ENCODE data around the gene MPO. TPM values are rescaled to one million over a fixed set of nuclear protein-coding genes. Genes with fewer than 3 reads are reported as not detected.
A peak's percentile ranks its signal among the peaks of the same experiment; 100 is the strongest.

MPO gene
- total and polyA plus RNA-seq, 12 donors: 0.07 to 2.5 (median 0.18) TPM; not detected in 2

GRCh38 chr17:58233543-58233942 lies 47.2 kb downstream of the MPO start:
- peaks cover 0 to 19% (median 0%) of the 10 kb centered on the region in 9 donors for H3K4me1 ChIP-seq
- TF ChIP-seq CTCF (IDR thresholded peaks at IDR 0.05): no peak
- no peak overlapping the region for H3K4me3 ChIP-seq
- WGBS, 2 donors: 78 to 79% methylated on average over 3 of the region's 3 CpGs
- no peaks in the 10 kb centered on the region for H3K9me3 ChIP-seq
- no peaks in the 10 kb centered on the region for H3K36me3 ChIP-seq
- ATAC-seq (peak in 1 of 8 donors; percentile 34), DNase-seq (no peak)
- no peak overlapping the region for H3K27ac ChIP-seq
- peaks cover 0 to 80% (median 58%) of the 10 kb centered on the region in 7 donors for H3K27me3 ChIP-seq
- intact Hi-C loops (cut with DNase I): loop anchor here in 1 of 10 donors (10.0 kb wide), 1 partner anchor 61 kb away; no protein-coding TSS in a partner anchor

GRCh38 chr17:58232707-58233156 lies 48.0 kb downstream of the MPO start:
- no peak for TF ChIP-seq CTCF (IDR thresholded peaks at IDR 0.05)
- intact Hi-C loops (cut with DNase I): loop anchor here in 1 of 10 donors (10.0 kb wide), 1 partner anchor 62 kb away; no protein-coding TSS in a partner anchor
- peak overlapping the region in 1 of 10 donors; percentile 4 for H3K4me3 ChIP-seq
- peaks cover 0 to 19% (median 0%) of the 10 kb centered on the region in 9 donors for H3K4me1 ChIP-seq
- H3K27ac ChIP-seq: peak overlapping the region in 1 of 10 donors; percentile 24
- no peaks in the 10 kb centered on the region for H3K36me3 ChIP-seq
- no peaks in the 10 kb centered on the region for H3K9me3 ChIP-seq
- WGBS, 2 donors: 30 to 33% methylated on average over 12 of the region's 12 CpGs
- peaks cover 0 to 82% (median 55%) of the 10 kb centered on the region in 7 donors for H3K27me3 ChIP-seq
- no peak for DNase-seq
- peak in 5 of 8 donors; percentile 24 to 69 (median 51) for ATAC-seq

- Histone ChIP-seq H3K27me3 (peaks cover 0 to 88% (median 55%) of the 10 kb centered on the region in 7 donors), H3K4me3 (no peak overlapping the region), H3K9me3 (no peaks in the 10 kb centered on the region), H3K36me3 (no peaks in the 10 kb centered on the region), H3K27ac (no peak overlapping the region), H3K4me1 (peaks cover 0 to 19% (median 0%) of the 10 kb centered on the region in 9 donors)
- ATAC-seq (no peak), DNase-seq (no peak)
- intact Hi-C loops (cut with DNase I): loop anchor here in 1 of 10 donors (10.0 kb wide), 1 partner anchor 63 kb away; no protein-coding TSS in a partner anchor
- TF ChIP-seq CTCF (IDR thresholded peaks at IDR 0.05): no peak
- WGBS, 2 donors: 38 to 60% methylated on average over 2 of the region's 2 CpGs
These were observed 49.1 kb downstream of the MPO start for GRCh38 chr17:58231641-58232040.

GRCh38 chr17:58229881-58230280 lies 50.9 kb downstream of the MPO start:
- ATAC-seq (no peak), DNase-seq (no peak)
- Histone ChIP-seq H3K27me3 (peaks cover 0 to 77% (median 44%) of the 10 kb centered on the region in 7 donors), H3K4me1 (peaks cover 0 to 19% (median 0%) of the 10 kb centered on the region in 9 donors), H3K36me3 (no peaks in the 10 kb centered on the region), H3K4me3 (no peak overlapping the region), H3K9me3 (no peaks in the 10 kb centered on the region), H3K27ac (no peak overlapping the region)
- no peak for TF ChIP-seq CTCF (IDR thresholded peaks at IDR 0.05)
- intact Hi-C loops (cut with DNase I): loop anchor here in 1 of 10 donors (10.0 kb wide), 1 partner anchor 65 kb away; no protein-coding TSS in a partner anchor
- 90 to 93% methylated on average over 4 of the region's 4 CpGs for WGBS, 2 donors

Measured in heart right ventricle (tissue), 16 donors.